ENCODE results near the gene DST.
"Not testable (repeated sequence)": the region's sequence is repeated elsewhere in the genome, so short reads cannot be mapped to it uniquely, and the experiment has no call there.

DST gene

DNA sequence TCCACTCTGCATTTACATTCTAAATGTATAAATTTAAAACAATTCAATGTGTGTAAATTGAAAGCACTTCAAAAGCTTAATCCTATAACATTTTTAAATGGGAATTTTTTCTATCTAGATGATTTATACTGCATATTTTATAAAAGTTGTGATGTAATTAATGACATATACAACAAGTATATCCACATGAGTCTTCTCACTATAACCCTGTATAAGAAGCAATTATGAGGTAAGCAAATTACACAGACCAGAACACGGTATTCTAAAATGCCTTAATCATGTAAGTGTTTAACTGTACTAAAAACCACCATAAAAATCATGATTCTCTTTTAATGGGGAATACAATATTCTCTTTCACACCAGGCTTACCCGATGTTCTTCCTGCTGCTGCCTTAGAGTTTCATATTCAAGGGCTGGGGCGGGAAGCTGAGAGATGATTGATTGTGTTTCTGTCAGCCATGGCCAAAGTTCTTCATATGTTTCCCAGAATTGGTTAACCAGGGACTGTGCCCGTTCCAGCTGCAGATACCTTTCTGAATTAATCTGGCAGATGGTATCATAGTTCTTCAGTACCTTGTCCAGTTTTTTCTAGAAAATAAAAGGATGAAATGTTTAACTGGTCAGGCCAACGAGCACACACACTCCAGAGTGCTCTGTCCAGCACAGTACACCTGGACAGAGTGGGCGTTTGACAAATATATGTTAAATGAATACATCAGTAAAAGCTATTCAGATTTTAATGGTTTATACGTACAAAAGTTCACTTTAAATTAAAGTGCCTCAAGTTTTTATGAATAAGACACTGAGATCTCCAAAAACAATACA, 127.4 kb downstream of the DST start:
- no peak for DNase-seq (ENCODE audit: low read depth in 2 of 2)

DNA sequence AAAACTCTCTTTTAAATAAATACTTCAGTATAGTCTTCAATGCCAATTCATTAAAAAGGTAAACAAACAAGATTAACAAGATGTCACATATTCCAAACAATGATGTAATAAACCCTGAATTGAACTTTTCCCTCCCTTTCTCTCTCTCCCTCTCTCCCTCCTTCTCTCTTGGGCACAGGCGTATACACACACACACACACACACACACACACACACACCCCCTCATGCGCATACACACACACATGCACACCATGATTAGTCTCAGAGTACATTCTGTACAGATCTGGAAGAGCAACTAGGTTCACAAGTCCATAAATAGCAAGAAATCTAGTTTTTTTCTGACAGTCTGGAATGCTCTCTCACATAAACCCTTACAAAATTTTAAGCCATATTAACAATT, 128.3 kb downstream of the DST start:
- no peak for DNase-seq (ENCODE audit: low read depth in 2 of 2)

DNA sequence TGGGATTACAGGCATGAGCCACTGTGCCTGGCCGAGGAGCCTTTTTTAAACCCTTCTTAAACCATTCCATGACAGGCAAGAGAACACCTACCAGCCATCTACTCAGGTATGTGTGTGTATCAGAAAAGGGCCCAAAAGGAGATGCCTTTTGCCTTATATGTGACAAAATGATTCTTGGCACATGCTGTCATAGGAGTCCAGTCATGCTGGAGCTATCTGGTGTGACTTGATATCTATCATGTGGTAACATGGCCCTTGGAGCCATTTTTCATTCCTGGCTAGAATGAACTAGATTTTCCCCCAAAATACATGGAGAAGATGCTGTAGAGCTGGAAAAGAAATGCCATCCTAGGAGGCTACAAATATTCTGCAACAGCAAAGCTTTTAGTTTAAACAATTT, 129.1 kb downstream of the DST start:
- DNase-seq (ENCODE audit: low read depth in 2 of 2): no peak

DNA sequence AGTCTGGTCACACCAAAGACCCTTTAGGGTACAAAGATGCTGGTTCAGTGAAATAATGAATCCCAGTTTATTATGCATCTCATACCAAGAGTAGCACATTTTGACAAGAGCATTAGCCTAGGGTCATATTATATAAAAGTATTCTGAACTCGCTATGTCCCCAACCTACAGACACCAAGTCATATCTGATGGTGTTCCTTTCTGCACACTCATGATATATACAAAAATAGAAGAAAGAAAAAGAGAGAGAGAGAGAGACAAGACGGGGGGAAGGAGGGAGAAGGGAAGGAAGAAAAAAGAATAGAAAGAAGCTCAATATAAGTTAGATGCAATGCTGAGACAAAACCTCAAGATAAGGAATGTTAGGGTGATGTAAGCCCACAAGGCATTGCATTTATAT, 131.1 kb downstream of the DST start:
- DNase-seq (ENCODE audit: low read depth in 2 of 2): no peak

DNA sequence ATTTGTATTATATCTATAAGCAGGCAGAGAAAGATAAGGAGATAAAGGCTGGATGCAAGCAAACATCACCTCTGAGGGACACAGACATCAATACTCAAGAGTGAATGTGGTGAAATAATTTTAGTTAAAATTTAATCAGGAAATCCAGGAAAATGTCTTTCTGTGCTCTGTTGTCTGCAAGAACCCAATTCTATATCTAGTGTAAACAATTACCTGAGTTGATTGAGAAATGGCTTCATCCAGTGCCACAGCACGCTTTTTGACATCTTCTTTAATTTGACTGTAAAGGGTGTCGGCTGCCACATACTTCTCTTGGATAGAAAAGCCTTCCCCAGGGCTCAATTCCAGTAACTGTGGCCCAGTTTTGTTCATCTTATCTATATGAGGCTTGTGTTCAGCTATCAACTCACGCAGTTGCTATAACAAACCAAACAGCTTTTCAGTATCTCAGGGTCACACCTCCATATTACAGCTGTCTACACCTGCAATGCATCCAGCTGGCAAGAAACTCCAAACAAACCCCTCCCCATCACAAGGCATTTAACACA, 131.6 kb downstream of the DST start:
- no peak for DNase-seq (ENCODE audit: low read depth in 2 of 2)

DNA sequence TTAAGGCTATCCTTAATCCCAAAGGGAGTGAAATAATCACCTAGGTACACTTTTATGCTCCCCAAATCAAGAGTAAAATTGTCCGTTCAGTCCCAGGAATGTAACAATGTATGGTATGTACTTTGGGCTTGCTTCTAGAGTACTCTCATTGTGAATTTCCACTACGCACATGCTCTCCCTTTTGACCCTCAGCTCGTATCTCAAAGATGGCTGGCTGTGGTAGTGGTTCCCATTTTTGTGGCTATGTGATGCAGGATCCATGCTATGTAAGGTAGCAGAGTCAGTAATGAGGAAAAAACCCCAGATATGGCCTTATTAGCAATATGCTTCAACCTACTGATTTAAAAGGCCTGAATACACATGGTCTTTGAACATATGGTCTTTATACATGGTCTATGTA, 133.7 kb downstream of the DST start:
- DNase-seq (ENCODE audit: low read depth in 2 of 2): no peak

DNA sequence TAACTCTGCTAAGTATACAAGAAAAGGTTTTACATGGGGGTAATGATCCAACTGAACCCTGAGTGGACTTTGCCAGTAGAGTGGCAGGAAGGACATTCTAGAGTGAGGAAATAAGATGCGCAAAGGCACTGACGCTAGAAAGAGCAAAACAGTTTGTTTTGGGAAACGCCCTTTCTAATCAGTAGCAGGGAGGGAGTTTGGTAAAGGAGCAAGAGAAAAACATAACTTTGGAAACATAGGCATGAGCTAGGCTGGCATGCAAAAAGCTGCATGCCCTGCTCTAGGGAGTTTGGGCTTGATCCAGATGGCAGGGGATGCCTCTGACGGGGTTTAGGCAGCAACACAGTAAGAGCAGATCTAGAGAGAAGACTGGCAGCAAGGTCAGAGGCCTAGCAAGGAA, 135.2 kb downstream of the DST start:
- no peak for DNase-seq (ENCODE audit: low read depth in 2 of 2)

DNA sequence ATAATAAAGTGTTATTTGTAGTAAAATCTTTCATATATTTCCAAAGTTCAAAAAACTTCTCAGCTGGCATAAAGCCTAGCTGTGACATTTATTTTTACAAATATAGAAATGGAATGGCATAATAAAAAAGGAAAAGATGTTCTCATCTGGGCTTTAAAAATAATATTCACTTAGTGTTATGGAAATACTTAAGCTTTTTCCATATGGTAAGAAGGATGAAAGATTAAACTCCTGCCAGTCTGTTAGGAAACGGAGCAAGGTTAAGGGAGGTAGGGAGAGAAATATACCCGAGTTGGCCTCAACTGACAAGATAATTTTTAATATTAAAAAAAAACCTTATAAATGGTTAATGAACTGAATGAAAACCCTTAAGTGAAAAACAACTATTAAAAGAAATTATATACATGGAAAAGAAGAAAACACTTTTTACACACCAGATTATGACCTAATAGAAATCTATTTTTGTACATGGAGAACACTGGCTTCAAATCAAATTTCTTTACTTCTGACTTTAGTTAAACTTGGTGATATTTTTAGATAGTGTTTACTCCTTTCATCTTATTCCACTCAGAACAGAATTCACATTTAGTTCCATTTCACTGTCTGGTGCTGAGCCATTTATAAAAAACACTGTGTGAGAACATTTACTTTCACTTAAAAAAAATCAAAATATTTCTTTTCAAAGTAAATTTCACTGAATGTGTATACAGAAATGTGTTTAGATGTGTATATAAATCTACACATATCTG, 137.0 kb downstream of the DST start:
- DNase-seq (ENCODE audit: low read depth in 2 of 2): no peak

DNA sequence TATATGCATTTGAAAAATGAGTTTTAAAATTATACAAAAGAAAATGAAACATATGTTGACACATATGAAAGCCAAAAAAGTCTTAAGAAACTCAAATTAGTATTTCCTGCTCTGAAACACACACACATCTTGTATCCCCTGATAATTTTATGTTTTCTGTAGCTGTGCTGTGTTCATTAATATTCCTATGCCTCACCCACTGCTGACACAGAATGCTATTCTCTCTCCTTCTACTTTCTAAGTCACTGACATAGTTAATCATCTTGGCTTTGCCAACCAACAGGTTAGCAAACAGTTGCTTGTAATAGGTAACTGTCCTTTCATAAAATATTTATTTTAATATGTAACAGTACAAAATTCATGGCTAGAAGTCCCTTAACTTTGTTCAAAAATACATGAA, 140.7 kb downstream of the DST start:
- no peak for DNase-seq (ENCODE audit: low read depth in 2 of 2)

DNA sequence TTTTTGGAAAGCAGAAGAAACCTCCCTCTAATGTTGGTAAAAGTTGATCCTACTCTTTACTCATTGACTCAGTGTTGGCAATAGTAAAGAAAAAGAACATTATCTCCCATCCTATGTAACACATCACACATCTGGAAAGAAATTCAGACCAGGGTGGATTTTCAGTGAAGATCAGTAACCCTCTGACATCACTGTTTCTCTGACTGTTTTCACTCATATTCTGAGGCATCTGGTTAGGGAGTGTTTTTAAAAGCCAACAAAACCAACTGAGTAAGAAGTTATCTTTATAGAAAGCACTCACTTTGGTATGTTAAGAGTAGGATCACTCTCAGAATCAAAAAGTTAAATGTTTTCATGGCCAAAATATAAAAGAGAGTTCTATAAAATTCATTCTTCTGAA, 143.6 kb downstream of the DST start:
- DNase-seq (ENCODE audit: low read depth in 2 of 2): no peak

DNA sequence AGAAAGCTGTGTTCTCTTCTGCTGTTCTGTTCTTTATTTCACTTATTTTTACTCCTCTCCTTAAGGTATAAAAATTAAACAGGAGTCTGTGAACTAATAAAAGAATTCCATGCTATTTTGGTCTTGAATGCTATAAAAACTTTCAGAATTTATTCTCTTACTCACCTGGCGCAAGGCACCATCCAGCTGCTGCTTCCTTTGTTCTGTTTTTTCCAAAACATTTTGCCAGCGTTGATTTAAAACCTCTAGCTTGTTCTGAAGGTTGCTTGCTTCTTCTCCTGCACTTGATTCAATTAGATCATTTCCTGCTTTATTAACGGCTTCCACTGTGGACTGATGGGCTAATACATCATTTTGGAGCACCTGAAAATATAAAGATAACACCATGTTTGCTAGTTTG, 145.0 kb downstream of the DST start:
- no peak for DNase-seq (ENCODE audit: low read depth in 2 of 2)

DNA sequence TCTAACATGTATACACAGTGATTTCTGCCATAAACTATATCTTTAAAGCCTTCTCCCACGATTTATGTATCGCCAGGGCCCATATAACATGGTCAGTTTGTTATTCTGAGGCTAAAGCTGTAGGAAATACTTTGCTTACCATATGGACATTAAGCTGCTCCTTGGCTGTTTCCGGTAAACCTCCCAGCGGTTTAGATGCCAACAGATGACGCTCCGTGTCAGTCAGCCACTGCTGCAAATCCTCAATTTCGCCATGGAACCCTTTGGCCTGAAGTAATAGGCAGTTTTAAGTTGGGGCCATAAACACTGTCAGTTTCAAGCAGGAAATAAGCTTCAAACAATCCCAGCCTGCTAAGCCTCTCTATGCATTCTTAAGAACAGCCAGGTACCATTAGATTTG, 145.4 kb downstream of the DST start:
- DNase-seq (ENCODE audit: low read depth in 2 of 2): no peak

DNA sequence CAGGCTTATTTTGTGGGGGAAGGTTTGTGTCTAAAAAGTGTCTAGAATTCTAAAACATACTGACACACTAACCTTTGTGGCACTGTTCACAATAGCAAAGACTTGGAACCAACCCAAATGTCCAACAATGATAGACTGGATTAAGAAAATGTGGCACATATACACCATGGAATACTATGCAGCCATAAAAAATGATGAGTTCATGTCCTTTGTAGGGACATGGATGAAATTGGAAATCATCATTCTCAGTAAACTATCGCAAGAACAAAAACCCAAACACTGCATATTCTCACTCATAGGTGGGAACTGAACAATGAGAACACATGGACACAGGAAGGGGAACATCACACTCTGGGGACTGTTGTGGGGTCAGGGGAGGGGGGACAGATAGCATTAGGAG, 146.0 kb downstream of the DST start:
- DNase-seq (ENCODE audit: low read depth in 2 of 2): not testable (repeated sequence)

DNA sequence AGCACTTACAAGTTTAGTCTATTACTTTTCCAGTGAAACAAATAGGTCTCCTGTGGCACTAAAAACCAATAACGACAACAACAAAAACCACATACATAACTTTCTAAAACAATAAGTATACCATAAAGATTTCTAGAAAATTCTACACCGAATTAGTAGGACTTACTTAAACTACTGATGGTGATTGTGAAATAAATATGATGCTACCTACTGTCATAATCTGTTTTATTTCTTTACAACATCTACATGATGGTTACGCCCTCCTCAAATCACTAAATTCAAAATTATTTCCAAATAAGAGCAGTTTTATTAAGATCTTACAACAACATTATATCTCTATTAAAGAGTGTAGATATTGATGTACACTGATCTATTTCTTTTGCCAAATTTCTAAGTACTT, 147.0 kb downstream of the DST start:
- no peak for DNase-seq (ENCODE audit: low read depth in 2 of 2)

DNA sequence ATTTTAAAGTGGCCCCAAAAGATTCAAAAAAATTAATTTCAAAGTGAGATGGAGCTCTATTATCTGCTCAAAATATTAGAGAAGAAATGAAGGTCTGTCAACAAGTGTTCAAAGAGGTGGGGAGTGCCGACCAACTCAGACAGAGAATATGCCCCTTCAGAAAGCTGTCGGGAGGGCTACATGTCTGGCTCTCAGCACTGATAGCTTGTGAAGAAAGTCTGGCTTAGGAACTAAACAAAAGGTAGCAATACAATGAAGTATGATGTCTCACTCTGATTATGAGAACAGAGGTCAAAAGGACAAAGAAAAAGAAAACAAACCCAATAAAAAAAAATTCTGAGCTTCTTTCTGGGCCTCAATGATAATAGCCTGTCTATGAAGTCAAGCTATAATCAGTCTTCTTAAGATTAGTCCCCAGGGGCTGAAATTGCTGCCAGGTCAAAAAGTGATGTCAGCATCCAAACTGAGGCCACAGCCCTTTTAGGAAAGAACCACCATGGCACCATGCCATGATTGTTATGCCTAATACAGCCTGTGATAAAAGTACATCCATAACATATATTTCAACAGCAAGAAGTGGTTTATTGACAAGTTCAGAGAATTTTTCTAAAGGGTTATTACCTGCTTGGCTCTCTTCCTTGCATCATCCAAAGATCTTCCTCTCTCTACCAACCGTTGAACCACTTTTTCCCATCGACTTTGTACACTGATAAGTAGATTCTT, 150.9 kb downstream of the DST start:
- no peak for DNase-seq (ENCODE audit: low read depth in 2 of 2)

DNA sequence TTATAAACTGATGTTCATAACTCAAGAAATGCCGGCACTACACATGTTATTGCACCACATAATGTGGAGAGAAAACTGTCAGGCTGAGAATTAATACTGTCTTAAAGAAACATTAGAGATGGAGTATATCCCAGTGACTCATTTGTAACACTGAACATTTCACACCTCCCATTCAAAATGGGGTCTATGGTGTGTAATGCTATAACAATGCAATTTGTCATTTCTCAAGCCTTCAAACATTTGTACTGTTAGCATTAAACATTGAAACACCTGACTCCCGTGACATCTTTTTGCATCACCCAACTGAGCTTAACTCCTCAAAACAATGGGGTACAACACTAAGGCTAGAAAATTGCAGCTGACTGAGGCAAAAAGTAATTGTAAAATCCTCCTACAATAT, 151.7 kb downstream of the DST start:
- no peak for DNase-seq (ENCODE audit: low read depth in 2 of 2)

DNA sequence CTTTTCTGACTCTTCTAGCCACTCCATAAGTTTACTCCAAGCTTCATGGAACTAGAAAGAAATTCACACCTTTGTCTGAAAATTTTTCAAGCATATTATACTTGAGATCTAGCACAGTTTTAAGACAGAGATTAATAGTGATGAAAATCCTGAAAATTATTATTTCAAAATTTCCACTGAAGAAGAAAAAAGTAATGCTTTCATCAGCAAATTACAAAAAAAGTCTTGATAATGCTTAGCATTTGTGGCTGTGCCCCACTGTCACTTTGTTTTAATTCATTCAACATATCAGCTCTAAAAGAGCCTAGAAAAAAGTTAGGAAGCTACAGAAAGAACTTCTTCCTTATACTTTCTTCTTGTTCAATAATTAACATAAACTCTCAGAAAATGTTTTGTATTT, 153.1 kb downstream of the DST start:
- no peak for DNase-seq (ENCODE audit: low read depth in 2 of 2)

DNA sequence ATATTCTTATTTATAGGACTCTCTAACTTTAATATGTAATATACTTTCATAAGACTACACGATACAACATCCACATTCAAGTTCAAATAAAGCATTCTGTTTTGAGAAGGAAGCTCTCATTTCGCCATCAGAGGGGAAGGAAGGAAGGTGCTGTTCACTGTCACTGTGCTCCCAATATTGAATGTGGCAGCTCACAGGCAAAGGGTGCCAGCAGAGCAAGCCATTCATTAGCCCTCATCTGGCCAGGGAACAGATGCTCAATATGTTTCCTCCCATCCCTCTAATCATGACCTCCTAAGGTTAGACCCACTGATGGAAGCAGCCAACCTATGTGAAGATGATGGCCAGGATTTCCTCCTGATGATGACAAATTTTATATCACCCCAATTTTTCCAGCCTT, 154.4 kb downstream of the DST start:
- DNase-seq (ENCODE audit: low read depth in 2 of 2): no peak

DNA sequence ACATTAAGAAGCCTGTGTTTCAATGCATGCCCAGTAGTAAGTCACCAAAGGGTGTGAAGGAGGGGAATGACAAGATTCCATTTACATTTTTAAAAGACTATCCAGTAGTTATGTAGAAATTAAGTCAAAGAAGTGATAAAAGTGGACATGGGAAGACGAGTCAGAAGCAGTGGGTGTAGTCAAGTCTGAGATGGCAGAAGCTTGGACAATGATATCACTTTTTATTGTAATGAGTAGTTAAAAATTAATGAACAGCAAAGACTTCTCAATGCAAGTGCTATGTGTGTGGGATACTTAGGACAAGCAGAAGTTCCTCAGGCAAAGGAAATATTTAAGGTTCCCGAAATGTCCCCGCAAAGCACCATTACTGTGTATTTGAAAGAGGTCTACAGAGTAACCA, 156.0 kb downstream of the DST start:
- no peak for DNase-seq (ENCODE audit: low read depth in 2 of 2)

DNA sequence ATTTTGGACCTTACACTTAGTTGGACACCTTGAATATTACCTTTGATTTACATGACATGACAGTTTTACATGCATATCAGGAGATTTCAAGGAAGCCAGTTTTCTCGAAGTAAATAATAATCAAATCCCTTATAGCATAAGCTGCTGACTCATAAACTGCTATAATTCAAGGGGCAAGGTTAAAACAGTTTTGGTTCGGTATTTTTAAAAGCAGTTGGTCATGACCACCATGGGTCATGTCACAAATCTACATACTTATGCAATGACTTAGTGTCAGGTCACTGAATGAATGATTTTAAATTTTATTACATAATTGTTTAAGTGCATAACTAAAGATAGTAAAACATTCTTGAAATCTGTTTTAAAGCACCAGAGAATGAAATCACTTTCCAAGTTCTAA, 158.0 kb downstream of the DST start:
- DNase-seq (ENCODE audit: low read depth in 2 of 2): no peak

DNA sequence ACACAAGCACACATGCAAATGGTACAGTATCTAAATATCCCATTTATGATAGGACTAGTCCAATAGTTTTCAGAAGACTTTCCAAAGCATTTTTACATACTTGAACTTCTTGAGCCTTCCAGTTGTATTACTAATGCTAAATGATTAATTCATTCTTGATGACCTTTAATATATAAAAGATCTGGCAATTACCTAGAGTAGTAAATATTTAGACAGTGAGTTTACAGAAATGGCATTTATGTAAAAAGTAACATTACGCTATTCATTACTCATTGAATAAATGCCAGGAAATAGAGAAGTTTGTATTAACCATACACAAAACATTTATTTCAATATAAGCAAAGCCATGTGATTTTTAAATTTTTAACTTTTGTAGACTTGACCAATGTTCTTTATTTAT, 158.8 kb downstream of the DST start:
- DNase-seq (ENCODE audit: low read depth in 2 of 2): no peak

DNA sequence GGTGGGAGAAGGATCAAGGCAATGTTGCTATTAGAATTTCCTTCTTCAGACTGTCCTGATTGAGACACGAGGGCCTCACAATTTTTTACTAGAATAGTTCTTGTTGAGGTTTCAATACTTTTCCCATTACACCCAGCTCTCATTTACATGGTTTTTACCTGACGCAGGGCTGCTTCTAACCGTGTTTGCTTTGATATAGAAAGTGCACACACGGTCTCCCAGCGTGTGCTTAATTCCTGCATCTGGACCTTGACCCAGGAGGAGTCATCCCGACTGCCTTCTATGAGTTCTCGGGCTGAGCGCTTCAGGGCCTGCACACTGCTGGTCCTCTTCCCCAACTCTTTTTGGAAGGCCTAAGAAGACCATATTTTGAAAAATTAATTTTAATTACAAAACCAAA, 160.2 kb downstream of the DST start:
- no peak for DNase-seq (ENCODE audit: low read depth in 2 of 2)

DNA sequence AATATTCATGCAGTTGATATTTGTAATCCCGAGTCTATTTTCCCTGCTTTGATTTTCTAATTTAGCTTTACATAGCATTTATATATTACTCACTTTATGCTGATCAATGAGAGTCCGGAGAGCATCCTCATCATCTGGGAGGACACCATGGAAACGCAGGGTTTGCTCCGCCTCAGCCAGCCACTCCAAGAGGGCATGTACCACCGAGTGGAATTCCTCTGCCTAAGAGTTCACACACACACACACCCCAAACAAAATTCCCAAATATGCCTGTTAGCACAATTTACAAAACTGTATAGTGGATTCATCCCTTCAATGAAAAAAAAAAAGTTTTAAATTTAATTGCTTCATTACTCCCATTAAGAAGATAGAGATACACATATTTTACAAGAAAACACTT, 160.7 kb downstream of the DST start:
- DNase-seq (ENCODE audit: low read depth in 2 of 2): no peak

Measured in stimulated activated CD4-positive, alpha-beta T cell treated with anti-CD3 and anti-CD28 coated beads, Interleukin-1b, Interleukin-23, amount 100 ng/mL, for 4 hours (primary cell).